Epithelial cell of proximal tubule (primary cell): Measurements from ENCODE around the gene SPATA31C2. TPM values are rescaled to one million over a fixed set of nuclear protein-coding genes. Genes with fewer than 3 reads are reported as not detected.

Experiments used
- DNase-seq: peaks from one replicate; pipeline ENCODE4 v3.0.0-alpha.2; 2011; ENCODE audit warnings: low read depth
- H3K4me3 ChIP-seq: 2 replicates; pipeline ENCODE4 v1.5.1; 2011; ENCODE audit warnings: low read depth, mild to moderate bottlenecking, low read length
- CTCF ChIP-seq: conservative IDR thresholded peaks from 2 replicates; pipeline ENCODE4 v1.5.1; 2012; ENCODE audit warnings: low read depth, mild to moderate bottlenecking, low read length
- total RNA-seq: library from RNA; depleted of rRNA; stranded (reverse); fragments of >200 nt; gene quantifications from 2 replicates; pipeline ENCODE4 v1.2.3, GENCODE V29; 2015

Gene SPATA31C2
- total RNA-seq, 1 donor from 2014 or later: not detected

- TF ChIP-seq CTCF: no peak
- no peak overlapping the region for H3K4me3 ChIP-seq
- no peak for DNase-seq
These were observed 52.8 kb downstream of the SPATA31C2 start for GRCh38 chr9:88085476-88085875.

GRCh38 chr9:88084357-88085183, 53.7 kb downstream of the SPATA31C2 start:
- DNase-seq: no peak
- no peak overlapping the region for H3K4me3 ChIP-seq
- no peak for TF ChIP-seq CTCF

Other genes with a start within 250 kb of the SPATA31C2 start
- 0.14 TPM in 1 of 2 replicates, not detected in the other for gene SPATA31C1, start 220.5 kb downstream of the SPATA31C2 start, total RNA-seq
- gene CDK20, start 163.9 kb downstream of the SPATA31C2 start, total RNA-seq: 4.5 and 4.8 TPM in 2 replicates
- 57.4 and 71.0 TPM in 2 replicates for gene SPIN1, start 250.0 kb upstream of the SPATA31C2 start, total RNA-seq